Measurements from ENCODE around the gene CNTN6.

The CNTN6 gene

GRCh38 chr3:1183320-1184048 lies 90.7 kb downstream of the CNTN6 start:
- no peak for DNase-seq

- DNase-seq = no peak
These were observed 97.7 kb downstream of the CNTN6 start for GRCh38 chr3:1190569-1190968.

GRCh38 chr3:1191026-1191425 lies 98.2 kb downstream of the CNTN6 start:
- DNase-seq = no peak

GRCh38 chr3:1195947-1196346 lies 103.1 kb downstream of the CNTN6 start:
- no peak for DNase-seq

- no peak for DNase-seq
These were observed 104.2 kb downstream of the CNTN6 start for GRCh38 chr3:1197051-1197450.

- no peak for DNase-seq
These were observed 107.5 kb downstream of the CNTN6 start for GRCh38 chr3:1200371-1200770.

GRCh38 chr3:1207904-1208303 lies 115.1 kb downstream of the CNTN6 start:
- DNase-seq = no peak

- no peak for DNase-seq
These were observed 122.1 kb downstream of the CNTN6 start for GRCh38 chr3:1214933-1215332.

GRCh38 chr3:1216856-1217255 lies 124.0 kb downstream of the CNTN6 start:
- DNase-seq = no peak

GRCh38 chr3:1227111-1227510 lies 134.3 kb downstream of the CNTN6 start:
- no peak for DNase-seq

GRCh38 chr3:1228289-1228688 lies 135.5 kb downstream of the CNTN6 start:
- no peak for DNase-seq

GRCh38 chr3:1230920-1231319 lies 138.1 kb downstream of the CNTN6 start:
- DNase-seq = no peak

GRCh38 chr3:1232276-1232675 lies 139.5 kb downstream of the CNTN6 start:
- no peak for DNase-seq

- DNase-seq = no peak
These were observed 142.8 kb downstream of the CNTN6 start for GRCh38 chr3:1235526-1236120.

- DNase-seq = no peak
These were observed 158.6 kb downstream of the CNTN6 start for GRCh38 chr3:1251282-1252060.

- no peak for DNase-seq
These were observed 159.2 kb downstream of the CNTN6 start for GRCh38 chr3:1252061-1252430.

- DNase-seq = no peak
These were observed 169.4 kb downstream of the CNTN6 start for GRCh38 chr3:1262246-1262645.

- no peak for DNase-seq
These were observed 170.3 kb downstream of the CNTN6 start for GRCh38 chr3:1263121-1263520.

GRCh38 chr3:1269808-1270207 lies 177.0 kb downstream of the CNTN6 start:
- DNase-seq = no peak

- DNase-seq = no peak
These were observed 179.9 kb downstream of the CNTN6 start for GRCh38 chr3:1272546-1273265.

GRCh38 chr3:1275495-1275894 lies 182.7 kb downstream of the CNTN6 start:
- peak; percentile 1 for DNase-seq

- DNase-seq = no peak
These were observed 195.0 kb downstream of the CNTN6 start for GRCh38 chr3:1287815-1288214.

GRCh38 chr3:1288805-1289494 lies 196.1 kb downstream of the CNTN6 start:
- DNase-seq = no peak

Data from stimulated activated CD4-positive, alpha-beta T cell treated with anti-CD3 and anti-CD28 coated beads, Interleukin-15, amount 100 ng/mL, for 24 hours (primary cell).